HG02870 (cell line): Measurements from ENCODE around the gene HVCN1.
"Not testable (repeated sequence)": the region's sequence is repeated elsewhere in the genome, so short reads cannot be mapped to it uniquely, and the experiment has no call there.

ENCODE experiments used
- ATAC-seq: cut with Tn5 transposase; IDR thresholded peaks from one replicate; pipeline ENCODE4 v1.9.1; 2021; ENCODE audit warnings: mild to moderate bottlenecking, moderate library complexity; ENCODE audit not compliant: unreplicated experiment

Gene HVCN1

GRCh38 chr12:110688446-110689280, at the start of gene HVCN1:
TSS of gene HVCN1 (minus strand) at chr12:110689115. CDS start at chr12:110683245, 5,870 bp downstream.
- ATAC-seq: peak; percentile 23

GRCh38 chr12:110737532-110737931, 48.6 kb upstream of the HVCN1 start:
- ATAC-seq: no peak

GRCh38 chr12:110737016-110737415, 48.1 kb upstream of the HVCN1 start:
- ATAC-seq: not testable (repeated sequence)

GRCh38 chr12:110733900-110734299, 45.0 kb upstream of the HVCN1 start:
- ATAC-seq: no peak

GRCh38 chr12:110733089-110733715, 44.3 kb upstream of the HVCN1 start:
- ATAC-seq: no peak

DNA sequence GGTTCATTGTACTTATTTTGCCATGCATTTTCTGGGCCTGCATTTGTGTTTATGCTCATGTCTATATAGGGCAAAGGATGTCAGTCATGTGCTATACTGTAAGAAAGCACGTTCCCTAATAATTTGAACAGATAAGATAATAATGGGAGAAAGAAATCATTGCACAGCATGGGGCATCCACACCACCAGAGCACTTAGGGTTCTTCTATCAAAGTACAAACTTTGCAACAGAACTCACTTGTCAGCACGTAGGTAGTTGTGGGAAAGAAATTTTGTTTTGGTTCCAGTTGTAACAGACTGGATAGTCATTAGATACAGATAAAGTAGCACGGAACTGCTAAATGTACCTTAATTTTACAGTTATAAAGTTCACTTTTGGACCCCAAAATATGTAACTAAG, 43.7 kb upstream of the HVCN1 start:
- no peak for ATAC-seq

DNA sequence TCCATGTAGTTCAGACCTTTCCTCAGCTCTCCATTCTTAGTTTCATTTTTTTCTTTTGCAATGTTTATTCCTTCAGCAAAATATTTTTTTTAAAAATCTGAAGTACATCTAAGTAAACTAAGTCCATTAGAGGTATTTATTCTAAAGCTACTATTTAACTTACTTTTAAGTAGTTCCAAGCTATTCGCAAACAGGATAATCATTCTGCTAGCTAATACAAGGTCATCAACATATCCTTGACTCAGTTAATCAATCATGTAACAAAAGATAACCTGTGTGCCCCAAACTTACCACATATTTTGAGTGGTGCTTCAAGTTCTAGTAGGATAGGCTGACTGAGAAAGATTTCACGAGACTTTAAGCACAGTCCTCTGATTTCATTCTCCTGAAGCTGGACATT, 42.6 kb upstream of the HVCN1 start:
- ATAC-seq: no peak

GRCh38 chr12:110728628-110729027, 39.7 kb upstream of the HVCN1 start:
- no peak for ATAC-seq

- ATAC-seq: no peak
These were observed 37.9 kb upstream of the HVCN1 start for GRCh38 chr12:110726708-110727369.

DNA sequence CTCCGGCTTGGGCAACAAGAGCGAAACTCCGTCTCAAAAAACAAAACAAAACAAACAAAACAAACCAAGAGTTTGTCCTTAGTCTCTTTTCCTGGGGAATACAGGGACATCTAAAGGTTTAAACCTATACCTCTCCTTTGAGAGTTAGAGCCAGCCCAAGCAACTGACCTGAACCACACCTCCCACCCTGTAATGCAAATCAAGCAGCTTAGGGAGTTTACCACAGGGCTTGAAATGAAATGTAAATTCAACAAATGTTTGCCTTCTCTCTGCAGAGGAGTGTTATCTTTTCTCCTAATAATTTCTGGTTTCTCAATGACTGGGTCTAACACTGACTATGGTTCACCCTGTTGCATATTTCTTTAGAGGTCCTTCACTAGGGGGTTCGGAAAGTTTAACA, 37.1 kb upstream of the HVCN1 start:
- no peak for ATAC-seq

DNA sequence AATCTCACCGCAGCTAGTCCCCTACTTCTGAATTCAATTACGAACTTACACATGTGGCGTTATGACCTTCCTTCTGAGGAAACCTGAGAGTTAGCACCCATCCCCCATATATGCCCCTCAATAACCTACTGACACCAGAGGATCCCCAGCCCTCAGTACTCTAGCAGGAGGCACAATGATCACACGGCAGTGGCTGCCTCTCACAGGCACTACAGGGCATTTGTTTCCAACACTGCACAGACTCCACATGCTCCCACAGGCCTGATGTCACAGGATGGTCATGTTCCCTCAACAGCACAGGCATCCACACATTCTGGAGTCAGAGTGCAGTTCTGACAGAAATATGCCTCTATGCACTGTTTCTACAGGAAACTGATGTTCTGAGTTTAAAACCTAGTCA, 36.4 kb upstream of the HVCN1 start:
- ATAC-seq: no peak

GRCh38 chr12:110722892-110723291, 34.0 kb upstream of the HVCN1 start:
- ATAC-seq: not testable (repeated sequence)

DNA sequence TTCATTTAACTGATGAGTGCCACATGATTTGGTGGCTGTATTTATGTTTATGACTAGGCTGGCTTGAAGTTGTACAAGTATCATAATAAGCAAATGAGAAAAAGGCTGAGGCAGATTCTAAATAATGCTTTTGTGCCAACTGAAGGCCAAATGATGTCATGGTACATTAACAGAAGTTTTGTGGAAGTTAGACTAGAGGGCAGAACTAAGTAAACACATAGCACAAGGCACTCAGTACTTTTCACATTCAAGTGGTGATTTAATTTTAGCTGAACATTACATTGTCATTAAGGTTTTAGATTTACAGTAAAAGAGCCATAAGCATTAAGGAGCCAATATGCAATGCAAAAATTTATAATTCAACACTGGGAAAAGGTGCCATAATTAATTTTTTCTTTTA, 32.7 kb upstream of the HVCN1 start:
- no peak for ATAC-seq

DNA sequence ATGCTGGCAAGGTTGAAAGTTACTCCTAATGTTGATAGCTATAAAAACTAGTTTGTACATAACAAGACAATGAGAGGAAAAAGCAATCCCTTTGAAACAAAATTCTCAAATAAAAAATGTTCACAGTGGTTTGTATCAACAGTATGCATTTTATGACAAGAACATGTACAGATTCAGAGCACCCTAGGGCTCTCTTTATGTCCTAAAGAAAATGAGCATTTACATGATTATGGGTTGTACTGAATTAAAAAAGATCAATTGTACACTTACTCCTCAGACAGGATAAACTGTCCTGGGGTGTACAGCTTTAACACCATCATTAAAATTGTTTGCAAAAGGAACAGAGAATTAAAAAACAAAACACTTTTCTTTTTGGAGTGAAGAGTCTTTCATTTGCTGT, 31.6 kb upstream of the HVCN1 start:
- ATAC-seq: no peak

DNA sequence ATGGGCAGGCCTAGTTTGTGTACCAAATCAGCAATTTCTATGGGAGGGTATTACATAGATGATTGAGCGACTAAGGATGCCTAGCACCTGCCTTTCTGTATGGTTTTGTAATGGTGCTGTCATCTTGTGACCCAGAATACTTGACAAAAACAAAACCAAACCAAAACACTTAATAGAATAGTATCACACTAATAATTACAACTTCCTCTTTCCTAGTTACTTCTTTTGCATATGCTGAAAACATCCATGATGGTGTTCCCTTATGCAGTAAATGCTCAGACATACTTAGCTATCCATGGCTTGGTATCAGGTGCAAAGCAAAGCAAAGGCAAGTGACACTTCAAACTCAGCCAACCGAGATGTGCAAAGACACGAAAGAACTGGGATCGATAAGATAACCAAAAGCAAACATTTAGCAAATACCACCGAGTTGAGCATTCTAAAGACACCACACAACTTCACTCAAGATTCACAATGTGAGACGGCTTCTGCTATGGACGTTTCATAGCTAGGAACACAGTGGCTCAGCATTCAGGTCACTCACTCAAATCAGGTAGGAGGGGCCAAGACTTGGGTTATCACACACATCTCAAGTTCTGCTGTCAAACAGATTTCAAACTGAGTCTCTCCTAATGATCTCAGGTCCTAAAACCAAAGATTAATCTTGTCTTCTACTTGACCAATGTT, 29.4 kb upstream of the HVCN1 start:
- no peak for ATAC-seq

DNA sequence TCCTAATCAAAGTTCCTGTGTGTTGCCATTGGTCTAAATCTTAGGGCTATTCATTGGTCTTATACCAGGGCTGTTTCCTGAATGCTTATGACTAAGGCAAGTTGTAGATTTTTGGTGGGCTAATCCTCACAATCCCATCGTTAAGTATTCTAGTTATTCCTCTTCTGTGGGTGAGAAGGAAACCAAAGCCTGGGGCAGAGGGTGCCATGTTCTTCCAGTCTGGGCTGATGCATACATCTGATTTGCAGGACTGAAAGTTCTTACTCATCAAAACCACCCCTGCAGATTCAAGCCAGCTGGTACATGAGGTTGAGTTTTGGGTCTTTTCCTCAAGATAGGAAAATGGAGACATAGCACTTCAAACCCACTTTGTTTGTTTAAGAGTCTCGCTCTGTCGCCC, 28.1 kb upstream of the HVCN1 start:
- ATAC-seq: no peak

- ATAC-seq: no peak
These were observed 20.0 kb upstream of the HVCN1 start for GRCh38 chr12:110708917-110709316.

GRCh38 chr12:110705309-110705708, 16.4 kb upstream of the HVCN1 start:
- no peak for ATAC-seq

GRCh38 chr12:110704750-110705149, 15.8 kb upstream of the HVCN1 start:
- no peak for ATAC-seq

DNA sequence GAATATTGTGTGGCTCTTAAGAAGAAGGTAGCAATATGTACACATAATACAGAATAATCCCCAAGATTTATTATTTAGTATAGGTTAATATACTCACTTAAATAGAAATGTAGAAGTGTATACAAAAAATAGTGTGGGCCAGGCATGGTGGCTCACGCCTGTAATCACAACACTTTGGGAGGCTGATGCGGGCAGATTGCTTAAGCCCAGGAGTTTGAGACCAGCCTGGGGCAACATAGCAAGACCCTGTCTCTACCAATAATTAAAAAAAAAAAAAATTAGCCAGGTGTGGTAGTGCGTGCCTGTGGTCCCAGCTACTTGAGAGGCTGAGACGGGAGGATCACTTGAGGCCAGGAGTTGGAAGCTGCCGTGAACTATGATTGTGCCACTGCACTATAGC, 15.3 kb upstream of the HVCN1 start:
- no peak for ATAC-seq

DNA sequence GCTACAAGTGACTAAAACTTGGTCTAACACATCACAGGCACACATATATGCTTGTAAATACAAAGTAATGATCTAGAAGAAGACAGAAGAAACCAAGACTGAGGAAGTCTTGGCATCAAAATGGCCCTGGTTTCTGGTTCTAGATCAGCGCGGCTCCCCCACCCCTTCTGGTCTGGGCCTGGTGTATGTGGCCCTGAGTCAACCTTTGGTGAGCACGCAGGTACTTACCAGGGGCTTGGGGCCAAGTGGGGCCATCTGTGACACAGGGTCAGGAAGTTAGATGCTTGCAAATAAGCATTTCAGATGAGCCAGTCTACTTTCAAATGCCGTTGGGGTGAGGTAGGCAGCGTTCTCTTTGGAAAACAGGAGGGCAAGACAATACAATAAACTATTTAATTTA, 13.2 kb upstream of the HVCN1 start:
- ATAC-seq: no peak
